ENCODE data around the gene TBC1D22A.

Gene TBC1D22A

DNA sequence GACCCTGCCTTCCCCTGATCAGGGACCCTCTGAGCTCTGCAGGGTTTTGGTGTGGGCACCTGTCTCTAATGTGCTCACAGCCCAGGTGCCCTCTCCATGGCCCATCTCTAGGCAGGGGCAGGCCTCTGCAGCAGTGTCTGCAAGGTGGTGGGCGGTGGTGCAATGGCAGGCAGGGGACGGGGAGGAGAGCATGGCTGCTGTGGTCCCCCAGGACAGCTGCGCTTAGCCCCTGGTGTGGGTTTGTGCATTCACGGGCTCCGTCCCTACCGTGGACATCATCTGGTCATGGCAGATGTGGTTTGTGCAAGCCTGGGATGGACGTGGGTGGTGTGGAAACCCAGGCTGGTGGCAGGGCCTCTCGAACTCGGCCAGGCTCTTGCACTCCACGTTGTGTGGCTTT is 443.1 kb downstream of the TBC1D22A start:
- Histone ChIP-seq H4K5ac (ENCODE audit: low read length) (no peak overlapping the region), H2BK120ac (ENCODE audit: low read depth, low read length) (no peak overlapping the region), H3K4ac (ENCODE audit: low read depth, low read length) (no peak overlapping the region), H3K56ac (ENCODE audit: low read length) (no peak overlapping the region), H2BK15ac (replicated peaks; ENCODE audit: low read depth) (no peak overlapping the region), H4K8ac (ENCODE audit: low read depth, low read length) (no peak overlapping the region), H3K18ac (ENCODE audit: low read length) (no peak overlapping the region), H2BK5ac (ENCODE audit: low read length) (no peak overlapping the region), H3K4me1 (ENCODE audit: control insufficient read depth, low read depth, low read length) (no peaks in the 10 kb centered on the region), H2AK5ac (ENCODE audit: low read length) (no peak overlapping the region), H3K4me3 (ENCODE audit: low read length) (no peak overlapping the region), H3K4me2 (ENCODE audit: low read length) (no peak overlapping the region), H3K36me3 (ENCODE audit: control insufficient read depth, insufficient read depth, low read length) (no peaks in the 10 kb centered on the region), H3K27me3 (ENCODE audit: insufficient read depth, low read length, poor library complexity) (no peaks in the 10 kb centered on the region), H3K79me2 (ENCODE audit: control insufficient read depth, insufficient read depth, low read length) (no peaks in the 10 kb centered on the region), H3K27ac (ENCODE audit: low read depth, low read length) (no peak overlapping the region), H3K9ac (ENCODE audit: low read length) (no peak overlapping the region), H3K23ac (ENCODE audit: low read length) (no peak overlapping the region), H3K79me1 (ENCODE audit: low read length) (no peaks in the 10 kb centered on the region)
- WGBS (ENCODE audit: extremely low coverage, insufficient coverage, low lambda C conversion rate) = no CpG with 5 or more reads among the region's 10 CpGs
- DNase-seq = no peak

DNA sequence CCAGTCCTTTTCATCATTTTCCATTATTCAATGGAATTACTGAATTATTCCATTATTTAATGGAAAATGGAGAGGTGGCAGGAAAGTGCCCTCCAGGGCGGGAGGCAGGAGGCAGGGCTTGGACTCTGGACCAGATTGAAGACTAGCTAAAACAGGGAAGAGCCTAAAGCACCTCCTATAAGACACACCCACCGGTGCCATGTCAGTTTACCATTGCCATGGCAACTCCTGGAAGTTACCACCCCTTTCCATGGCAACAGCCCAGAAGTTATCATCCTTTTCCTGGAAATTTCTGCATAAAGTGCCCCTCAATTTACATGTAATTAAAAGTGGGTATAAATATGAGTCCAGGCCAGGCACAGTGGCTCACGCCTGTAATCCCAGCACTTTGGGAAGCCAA is 443.7 kb downstream of the TBC1D22A start:
- Histone ChIP-seq H3K79me1 (ENCODE audit: low read length) (no peaks in the 10 kb centered on the region), H3K56ac (ENCODE audit: low read length) (no peak overlapping the region), H3K4me1 (ENCODE audit: control insufficient read depth, low read depth, low read length) (no peaks in the 10 kb centered on the region), H3K27me3 (ENCODE audit: insufficient read depth, low read length, poor library complexity) (no peaks in the 10 kb centered on the region), H3K27ac (ENCODE audit: low read depth, low read length) (no peak overlapping the region), H4K8ac (ENCODE audit: low read depth, low read length) (no peak overlapping the region), H3K23ac (ENCODE audit: low read length) (no peak overlapping the region), H3K36me3 (ENCODE audit: control insufficient read depth, insufficient read depth, low read length) (no peaks in the 10 kb centered on the region), H3K4ac (ENCODE audit: low read depth, low read length) (no peak overlapping the region), H2AK5ac (ENCODE audit: low read length) (no peak overlapping the region), H3K18ac (ENCODE audit: low read length) (no peak overlapping the region), H3K4me2 (ENCODE audit: low read length) (no peak overlapping the region), H3K4me3 (ENCODE audit: low read length) (no peak overlapping the region), H4K5ac (ENCODE audit: low read length) (no peak overlapping the region), H3K9ac (ENCODE audit: low read length) (no peak overlapping the region), H2BK5ac (ENCODE audit: low read length) (no peak overlapping the region), H3K79me2 (ENCODE audit: control insufficient read depth, insufficient read depth, low read length) (no peaks in the 10 kb centered on the region), H2BK120ac (ENCODE audit: low read depth, low read length) (no peak overlapping the region), H2BK15ac (replicated peaks; ENCODE audit: low read depth) (no peak overlapping the region)
- WGBS (ENCODE audit: extremely low coverage, insufficient coverage, low lambda C conversion rate) = no CpG with 5 or more reads among the region's 3 CpGs
- no peak for DNase-seq

DNA sequence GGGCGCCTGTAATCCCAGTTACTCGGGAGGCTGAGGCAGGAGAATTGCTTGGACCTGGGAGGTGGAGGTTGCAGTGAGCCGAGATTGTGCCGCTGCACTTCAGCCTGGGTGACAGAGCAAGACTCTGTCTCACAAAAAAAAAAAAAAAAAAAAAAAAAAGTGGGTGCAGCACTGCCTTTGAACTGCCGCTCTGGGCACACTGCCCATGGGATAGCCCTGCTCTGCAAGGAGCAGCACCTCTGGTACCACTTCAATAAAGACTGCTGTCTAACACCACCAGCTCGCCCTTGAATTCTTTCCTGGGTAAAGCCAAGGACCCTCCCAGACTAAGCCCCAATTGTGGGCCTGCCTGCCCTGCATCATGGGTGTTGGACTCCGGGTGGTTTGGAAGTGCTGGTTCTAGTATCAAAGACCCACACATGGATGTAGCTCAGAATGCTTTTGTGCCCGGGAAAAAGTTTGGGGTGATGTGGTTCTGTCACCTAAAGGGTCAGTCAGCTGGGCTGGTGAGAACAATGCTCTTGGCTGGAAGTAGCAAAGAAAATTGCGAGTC is 444.3 kb downstream of the TBC1D22A start:
- Histone ChIP-seq H2BK5ac (ENCODE audit: low read length) (no peak overlapping the region), H3K4me1 (ENCODE audit: control insufficient read depth, low read depth, low read length) (no peaks in the 10 kb centered on the region), H3K4ac (ENCODE audit: low read depth, low read length) (no peak overlapping the region), H3K27ac (ENCODE audit: low read depth, low read length) (no peak overlapping the region), H4K8ac (ENCODE audit: low read depth, low read length) (no peak overlapping the region), H3K4me2 (ENCODE audit: low read length) (no peak overlapping the region), H4K5ac (ENCODE audit: low read length) (no peak overlapping the region), H3K56ac (ENCODE audit: low read length) (no peak overlapping the region), H3K23ac (ENCODE audit: low read length) (no peak overlapping the region), H3K27me3 (ENCODE audit: insufficient read depth, low read length, poor library complexity) (no peaks in the 10 kb centered on the region), H3K79me2 (ENCODE audit: control insufficient read depth, insufficient read depth, low read length) (no peaks in the 10 kb centered on the region), H3K18ac (ENCODE audit: low read length) (no peak overlapping the region), H3K9ac (ENCODE audit: low read length) (no peak overlapping the region), H2BK120ac (ENCODE audit: low read depth, low read length) (no peak overlapping the region), H2BK15ac (replicated peaks; ENCODE audit: low read depth) (no peak overlapping the region), H3K79me1 (ENCODE audit: low read length) (no peaks in the 10 kb centered on the region), H2AK5ac (ENCODE audit: low read length) (no peak overlapping the region), H3K4me3 (ENCODE audit: low read length) (no peak overlapping the region), H3K36me3 (ENCODE audit: control insufficient read depth, insufficient read depth, low read length) (no peaks in the 10 kb centered on the region)
- DNase-seq = no peak
- WGBS (ENCODE audit: extremely low coverage, insufficient coverage, low lambda C conversion rate) = no CpG with 5 or more reads among the region's 9 CpGs

DNA sequence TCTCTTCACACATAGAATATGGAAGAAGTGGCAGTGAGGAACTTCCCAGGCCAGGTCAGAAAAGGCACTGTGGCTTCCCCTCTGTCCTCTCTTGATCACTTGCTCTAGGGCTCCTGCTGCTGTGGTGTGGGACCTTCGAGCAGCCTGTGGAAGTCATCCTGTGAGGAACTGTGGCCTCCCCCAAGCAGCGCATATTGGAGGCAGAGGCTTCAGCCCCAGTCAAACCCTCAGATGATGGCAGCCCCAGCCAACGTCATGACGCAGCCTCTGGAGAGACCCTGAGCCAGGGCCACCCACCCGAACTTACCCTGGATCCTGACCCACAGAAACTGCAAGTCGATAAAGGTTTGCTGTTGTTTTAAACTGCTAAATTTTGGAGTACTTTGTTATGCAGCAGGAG is 444.9 kb downstream of the TBC1D22A start:
- no peaks in the 10 kb centered on the region for H3K79me2 ChIP-seq (ENCODE audit: control insufficient read depth, insufficient read depth, low read length)
- no peak overlapping the region for H2BK5ac ChIP-seq (ENCODE audit: low read length)
- no peak overlapping the region for H3K4me2 ChIP-seq (ENCODE audit: low read length)
- H3K79me1 ChIP-seq (ENCODE audit: low read length) = no peaks in the 10 kb centered on the region
- H3K27ac ChIP-seq (ENCODE audit: low read depth, low read length) = no peak overlapping the region
- H2AK5ac ChIP-seq (ENCODE audit: low read length) = no peak overlapping the region
- no peak overlapping the region for H3K4ac ChIP-seq (ENCODE audit: low read depth, low read length)
- no peak overlapping the region for H3K23ac ChIP-seq (ENCODE audit: low read length)
- no peak overlapping the region for H3K18ac ChIP-seq (ENCODE audit: low read length)
- no peaks in the 10 kb centered on the region for H3K4me1 ChIP-seq (ENCODE audit: control insufficient read depth, low read depth, low read length)
- no peak overlapping the region for H2BK15ac ChIP-seq (replicated peaks; ENCODE audit: low read depth)
- no peaks in the 10 kb centered on the region for H3K36me3 ChIP-seq (ENCODE audit: control insufficient read depth, insufficient read depth, low read length)
- no peak for DNase-seq
- H3K56ac ChIP-seq (ENCODE audit: low read length) = no peak overlapping the region
- H4K5ac ChIP-seq (ENCODE audit: low read length) = no peak overlapping the region
- no peaks in the 10 kb centered on the region for H3K27me3 ChIP-seq (ENCODE audit: insufficient read depth, low read length, poor library complexity)
- no peak overlapping the region for H2BK120ac ChIP-seq (ENCODE audit: low read depth, low read length)
- no peak overlapping the region for H3K9ac ChIP-seq (ENCODE audit: low read length)
- no peak overlapping the region for H3K4me3 ChIP-seq (ENCODE audit: low read length)
- no CpG with 5 or more reads among the region's 6 CpGs for WGBS (ENCODE audit: extremely low coverage, insufficient coverage, low lambda C conversion rate)
- no peak overlapping the region for H4K8ac ChIP-seq (ENCODE audit: low read depth, low read length)

DNA sequence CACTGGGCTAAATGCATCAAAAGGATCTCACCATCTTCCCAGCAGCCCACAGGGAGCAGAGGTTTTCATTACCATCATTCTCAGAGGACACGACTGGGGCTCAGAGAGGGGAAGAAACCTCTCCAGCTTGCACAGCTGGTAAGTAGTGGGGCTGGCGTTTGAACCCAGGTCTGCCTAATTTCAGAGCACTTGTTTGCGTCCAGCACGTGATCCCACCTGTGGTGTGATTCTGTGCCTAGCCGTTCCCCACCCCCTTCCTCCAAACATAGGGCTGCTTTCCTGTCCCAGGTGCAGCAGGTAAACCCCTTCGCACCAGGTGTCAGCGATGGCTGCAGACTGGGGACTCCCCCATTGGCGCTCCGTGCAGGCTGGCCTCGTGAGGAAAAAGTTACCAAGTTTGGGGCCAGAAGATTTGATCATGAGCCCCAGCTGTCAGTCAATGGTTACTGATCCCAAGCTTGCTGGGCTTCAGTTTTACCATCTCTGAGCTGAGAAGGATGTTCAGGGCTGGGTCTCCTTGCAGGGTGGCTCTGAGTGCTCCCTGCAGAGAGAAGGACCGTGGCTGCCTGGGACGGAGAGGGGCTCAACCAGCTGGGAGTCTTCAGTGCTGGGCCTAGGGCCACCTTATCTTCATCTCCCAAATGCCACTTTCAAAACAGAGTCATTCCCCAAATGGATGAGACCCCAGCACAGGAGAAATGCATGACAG is 445.6 kb downstream of the TBC1D22A start:
- no peak overlapping the region for H3K56ac ChIP-seq (ENCODE audit: low read length)
- no CpG with 5 or more reads among the region's 12 CpGs for WGBS (ENCODE audit: extremely low coverage, insufficient coverage, low lambda C conversion rate)
- no peak overlapping the region for H3K9ac ChIP-seq (ENCODE audit: low read length)
- H2BK5ac ChIP-seq (ENCODE audit: low read length) = no peak overlapping the region
- no peaks in the 10 kb centered on the region for H3K36me3 ChIP-seq (ENCODE audit: control insufficient read depth, insufficient read depth, low read length)
- H4K8ac ChIP-seq (ENCODE audit: low read depth, low read length) = no peak overlapping the region
- H3K18ac ChIP-seq (ENCODE audit: low read length) = no peak overlapping the region
- no peak overlapping the region for H2AK5ac ChIP-seq (ENCODE audit: low read length)
- no peak overlapping the region for H3K4me3 ChIP-seq (ENCODE audit: low read length)
- no peaks in the 10 kb centered on the region for H3K27me3 ChIP-seq (ENCODE audit: insufficient read depth, low read length, poor library complexity)
- H3K4me1 ChIP-seq (ENCODE audit: control insufficient read depth, low read depth, low read length) = no peaks in the 10 kb centered on the region
- no peak overlapping the region for H4K5ac ChIP-seq (ENCODE audit: low read length)
- no peak overlapping the region for H3K4ac ChIP-seq (ENCODE audit: low read depth, low read length)
- no peak overlapping the region for H2BK15ac ChIP-seq (replicated peaks; ENCODE audit: low read depth)
- H3K79me2 ChIP-seq (ENCODE audit: control insufficient read depth, insufficient read depth, low read length) = no peaks in the 10 kb centered on the region
- no peak overlapping the region for H2BK120ac ChIP-seq (ENCODE audit: low read depth, low read length)
- H3K4me2 ChIP-seq (ENCODE audit: low read length) = no peak overlapping the region
- no peak for DNase-seq
- H3K27ac ChIP-seq (ENCODE audit: low read depth, low read length) = no peak overlapping the region
- no peak overlapping the region for H3K23ac ChIP-seq (ENCODE audit: low read length)
- no peaks in the 10 kb centered on the region for H3K79me1 ChIP-seq (ENCODE audit: low read length)

DNA sequence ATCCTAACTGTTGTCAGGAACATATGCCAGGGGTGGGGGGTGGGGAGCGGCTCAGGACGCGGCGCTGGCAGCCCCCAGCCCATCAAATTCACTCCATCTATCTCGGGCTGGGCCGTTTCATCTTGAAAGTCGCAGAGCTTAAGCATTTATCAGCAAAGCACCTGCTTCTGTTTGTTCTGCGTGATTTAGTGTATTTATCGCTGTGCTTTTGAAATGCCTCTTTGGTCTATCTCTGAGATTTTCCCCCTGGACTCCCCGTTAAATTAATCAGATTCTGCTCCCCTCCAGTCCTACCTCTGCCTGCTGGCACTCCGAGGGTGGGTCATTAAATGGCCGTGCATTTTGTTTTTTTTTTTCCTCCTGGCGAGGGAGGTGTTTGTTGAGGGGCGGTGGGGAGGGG is 446.2 kb downstream of the TBC1D22A start:
- H3K27ac ChIP-seq (ENCODE audit: low read depth, low read length) = no peak overlapping the region
- no peak overlapping the region for H3K9ac ChIP-seq (ENCODE audit: low read length)
- no peak overlapping the region for H2BK15ac ChIP-seq (replicated peaks; ENCODE audit: low read depth)
- no peak overlapping the region for H3K4ac ChIP-seq (ENCODE audit: low read depth, low read length)
- no peak overlapping the region for H2AK5ac ChIP-seq (ENCODE audit: low read length)
- H3K18ac ChIP-seq (ENCODE audit: low read length) = no peak overlapping the region
- H2BK120ac ChIP-seq (ENCODE audit: low read depth, low read length) = no peak overlapping the region
- WGBS (ENCODE audit: extremely low coverage, insufficient coverage, low lambda C conversion rate) = no CpG with 5 or more reads among the region's 14 CpGs
- H3K79me1 ChIP-seq (ENCODE audit: low read length) = no peaks in the 10 kb centered on the region
- H3K27me3 ChIP-seq (ENCODE audit: insufficient read depth, low read length, poor library complexity) = no peaks in the 10 kb centered on the region
- H3K23ac ChIP-seq (ENCODE audit: low read length) = no peak overlapping the region
- no peaks in the 10 kb centered on the region for H3K36me3 ChIP-seq (ENCODE audit: control insufficient read depth, insufficient read depth, low read length)
- H2BK5ac ChIP-seq (ENCODE audit: low read length) = no peak overlapping the region
- H3K4me3 ChIP-seq (ENCODE audit: low read length) = no peak overlapping the region
- H3K4me1 ChIP-seq (ENCODE audit: control insufficient read depth, low read depth, low read length) = no peaks in the 10 kb centered on the region
- H3K56ac ChIP-seq (ENCODE audit: low read length) = no peak overlapping the region
- no peak overlapping the region for H4K5ac ChIP-seq (ENCODE audit: low read length)
- DNase-seq = no peak
- H4K8ac ChIP-seq (ENCODE audit: low read depth, low read length) = no peak overlapping the region
- no peak overlapping the region for H3K4me2 ChIP-seq (ENCODE audit: low read length)
- H3K79me2 ChIP-seq (ENCODE audit: control insufficient read depth, insufficient read depth, low read length) = no peaks in the 10 kb centered on the region

Measured in mesendoderm (in vitro differentiated cells).